Peyer's patch (tissue), 4 donors: ENCODE measurements around the gene NPLOC4. TPM values are rescaled to one million over a fixed set of nuclear protein-coding genes. Genes with fewer than 3 reads are reported as not detected.
"Not testable (repeated sequence)": the region's sequence is repeated elsewhere in the genome, so short reads cannot be mapped to it uniquely, and the experiment has no call there.

Experiments
- DNase-seq, 3 donors: peaks; one replicate each; pipeline ENCODE4 v3.0.0-alpha.2; 2017 to 2019
- H3K27ac ChIP-seq, 4 donors: fragments of 200-600 bp; sonication (generic); one replicate each; pipeline ENCODE4 v1.5.1; 2016 to 2019
- H3K27me3 ChIP-seq, 2 donors: fragments of 200-600 bp; sonication (generic); one replicate each; pipeline ENCODE4 v1.5.1; 2019
- H3K36me3 ChIP-seq, 3 donors: fragments of 200-600 bp; sonication (generic); one replicate each; pipeline ENCODE4 v1.5.1; 2016 to 2019
- H3K4me1 ChIP-seq, 4 donors: fragments of 200-600 bp; sonication (generic); one replicate each; pipeline ENCODE4 v1.5.1; 2016 to 2019
- H3K4me3 ChIP-seq, 4 donors: fragments of 200-600 bp; sonication (generic); 1 replicate in 3 of 4; 2 replicates in 1 of 4; pipeline ENCODE4 v1.5.1; 2016 to 2019; ENCODE audit warnings: mild to moderate bottlenecking in 1 of 4
- H3K9me3 ChIP-seq, 4 donors: fragments of 200-600 bp; sonication (generic); one replicate each; pipeline ENCODE4 v1.5.1; 2016 to 2019; ENCODE audit warnings: mild to moderate bottlenecking in 1 of 4
- POLR2A ChIP-seq, 2 donors: fragments of 450-650 bp; IDR thresholded peaks; one replicate each; pipeline ENCODE4 v1.5.1; 2017; ENCODE audit warnings: antibody characterized with exemption in 2 of 2, mild to moderate bottlenecking in 2 of 2, moderate library complexity in 2 of 2
- total RNA-seq, 4 donors: library from RNA; depleted of rRNA; stranded (reverse); fragments of >200 nt; gene quantifications; one replicate each; pipeline ENCODE4 v1.1.0, GENCODE V29; 2016
- TF ChIP-seq, protein P1 (sequence below), 6 experiments: fragments of 450-650 bp in 4 of 6; fragments of 200-600 bp in 2 of 6; sonication (generic) in 1 of 6; IDR thresholded peaks; one replicate each; pipeline ENCODE4 v1.5.1; 2017 to 2019; ENCODE audit warnings: antibody characterized with exemption in 6 of 6, mild to moderate bottlenecking in 3 of 6, moderate library complexity in 1 of 6

Gene NPLOC4
- total RNA-seq, 4 donors from 2014 or later = 77.2 to 911 (median 122) TPM

DNA sequence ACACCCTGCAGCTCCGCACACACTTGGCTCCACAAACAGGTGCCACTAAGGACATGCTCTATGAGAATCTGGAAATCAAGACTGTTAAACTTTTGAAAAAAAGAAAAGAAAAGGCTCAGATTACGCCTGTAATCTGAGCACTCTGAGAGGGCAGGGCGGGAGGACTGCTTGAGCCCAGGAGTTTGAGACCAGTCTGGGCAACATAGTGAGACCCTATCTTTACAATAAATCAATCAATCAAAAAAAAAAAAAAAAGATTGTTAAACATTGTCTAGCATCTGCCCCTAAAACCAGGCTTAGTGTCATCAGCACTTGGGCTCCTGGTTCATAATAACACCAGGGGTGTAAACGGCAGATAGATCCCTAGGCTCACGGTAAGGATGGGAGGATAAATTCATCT, 47.3 kb downstream of the NPLOC4 start:
- Histone ChIP-seq H3K4me1 (no peaks in the 10 kb centered on the region), H3K4me3 (no peak overlapping the region), H3K36me3 (peaks cover 0 to 91% (median 0%) of the 10 kb centered on the region in 3 donors), H3K9me3 (no peaks in the 10 kb centered on the region), H3K27me3 (no peaks in the 10 kb centered on the region), H3K27ac (no peak overlapping the region)
- DNase-seq = no peak
- no peak for TF ChIP-seq POLR2A (IDR thresholded peaks at IDR 0.05)
- TF ChIP-seq, protein P1, sequence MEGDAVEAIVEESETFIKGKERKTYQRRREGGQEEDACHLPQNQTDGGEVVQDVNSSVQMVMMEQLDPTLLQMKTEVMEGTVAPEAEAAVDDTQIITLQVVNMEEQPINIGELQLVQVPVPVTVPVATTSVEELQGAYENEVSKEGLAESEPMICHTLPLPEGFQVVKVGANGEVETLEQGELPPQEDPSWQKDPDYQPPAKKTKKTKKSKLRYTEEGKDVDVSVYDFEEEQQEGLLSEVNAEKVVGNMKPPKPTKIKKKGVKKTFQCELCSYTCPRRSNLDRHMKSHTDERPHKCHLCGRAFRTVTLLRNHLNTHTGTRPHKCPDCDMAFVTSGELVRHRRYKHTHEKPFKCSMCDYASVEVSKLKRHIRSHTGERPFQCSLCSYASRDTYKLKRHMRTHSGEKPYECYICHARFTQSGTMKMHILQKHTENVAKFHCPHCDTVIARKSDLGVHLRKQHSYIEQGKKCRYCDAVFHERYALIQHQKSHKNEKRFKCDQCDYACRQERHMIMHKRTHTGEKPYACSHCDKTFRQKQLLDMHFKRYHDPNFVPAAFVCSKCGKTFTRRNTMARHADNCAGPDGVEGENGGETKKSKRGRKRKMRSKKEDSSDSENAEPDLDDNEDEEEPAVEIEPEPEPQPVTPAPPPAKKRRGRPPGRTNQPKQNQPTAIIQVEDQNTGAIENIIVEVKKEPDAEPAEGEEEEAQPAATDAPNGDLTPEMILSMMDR (IDR thresholded peaks at IDR 0.05) = no peak

DNA sequence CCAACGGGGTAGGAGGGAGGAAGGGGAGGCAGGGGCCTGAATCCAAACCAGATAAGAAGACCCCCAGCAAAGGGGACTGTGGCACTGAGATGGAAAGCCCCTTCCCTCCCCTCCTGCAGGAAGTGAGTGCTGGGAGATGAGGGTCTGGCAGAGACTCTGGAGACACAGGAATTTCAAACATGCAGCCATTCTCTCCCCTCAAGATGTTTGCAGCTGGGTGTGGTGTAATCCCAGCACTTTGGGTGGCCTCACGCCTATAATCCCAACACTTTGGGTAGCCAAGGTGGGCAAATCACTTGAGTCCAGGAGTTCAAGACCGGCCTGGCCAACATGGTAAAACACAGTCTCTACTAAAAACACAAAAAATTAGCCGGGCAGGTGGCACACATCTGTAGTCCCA, 50.8 kb downstream of the NPLOC4 start:
- TF ChIP-seq POLR2A (IDR thresholded peaks at IDR 0.05) = no peak
- TF ChIP-seq, protein P1 (IDR thresholded peaks at IDR 0.05) = no peak
- Histone ChIP-seq H3K27ac (no peak overlapping the region), H3K36me3 (peaks cover 0 to 90% (median 0%) of the 10 kb centered on the region in 3 donors), H3K9me3 (no peaks in the 10 kb centered on the region), H3K4me3 (no peak overlapping the region), H3K27me3 (no peaks in the 10 kb centered on the region), H3K4me1 (no peaks in the 10 kb centered on the region)
- no peak for DNase-seq

DNA sequence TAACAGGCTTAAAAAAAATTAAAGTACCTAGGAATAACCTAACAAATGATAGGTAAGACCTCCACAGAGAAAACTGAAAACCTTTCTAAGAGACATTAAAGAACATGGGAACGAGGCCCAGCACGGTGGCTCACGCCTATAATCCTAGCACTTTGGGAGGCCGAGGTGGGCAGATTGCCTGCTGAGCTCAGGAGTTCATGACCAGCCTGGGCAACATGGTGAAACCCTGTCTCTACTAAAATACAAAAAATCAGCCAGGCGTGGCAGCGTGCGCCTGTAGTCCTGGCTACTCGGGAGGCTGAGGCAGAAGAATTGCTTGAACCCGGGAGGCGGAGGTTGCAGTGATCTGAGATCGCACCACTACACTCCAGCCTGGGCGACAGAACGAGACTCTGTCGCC, 52.1 kb downstream of the NPLOC4 start:
- H3K9me3 ChIP-seq, DNase-seq: not testable (repeated sequence)
- peaks cover 0 to 78% (median 0%) of the 10 kb centered on the region in 3 donors for H3K36me3 ChIP-seq

DNA sequence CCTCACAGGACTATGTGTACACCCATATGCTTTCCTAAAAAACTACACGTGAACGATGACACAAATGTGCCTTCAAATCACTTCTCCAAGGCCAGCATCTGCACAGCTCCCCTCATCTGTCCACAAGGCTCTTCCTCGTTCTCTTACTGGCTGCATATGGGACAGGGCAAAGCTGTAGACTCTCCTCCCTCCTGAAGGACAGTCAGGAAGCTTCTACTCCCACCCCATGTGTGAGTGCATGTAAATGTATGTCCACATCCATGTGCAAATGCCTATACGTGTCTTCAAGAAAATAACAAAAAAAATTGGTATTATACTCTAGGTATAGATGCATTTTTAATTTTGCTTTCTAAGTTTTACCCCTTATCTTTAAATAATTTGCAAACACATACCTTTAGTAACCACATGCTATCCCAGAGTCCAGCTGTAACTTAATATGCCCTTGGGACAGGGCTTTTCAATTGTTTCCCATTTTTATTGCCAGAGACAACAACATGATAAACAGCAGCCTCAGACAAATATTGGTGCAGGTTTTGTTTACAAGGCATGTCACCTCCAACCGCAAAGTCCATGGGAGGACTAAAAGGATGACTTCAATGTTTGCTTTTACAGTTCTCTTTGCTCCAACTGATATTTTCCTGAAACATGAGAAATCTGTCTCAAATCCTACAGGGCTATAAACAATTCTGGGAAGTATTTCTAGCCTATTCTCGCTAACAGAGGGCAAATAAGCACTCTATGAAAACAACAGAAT, 53.1 kb downstream of the NPLOC4 start:
- no peak for DNase-seq
- no peak overlapping the region for H3K27ac ChIP-seq
- H3K27me3 ChIP-seq = no peaks in the 10 kb centered on the region
- TF ChIP-seq, protein P1 (IDR thresholded peaks at IDR 0.05) = no peak
- TF ChIP-seq POLR2A (IDR thresholded peaks at IDR 0.05) = no peak
- H3K9me3 ChIP-seq = no peaks in the 10 kb centered on the region
- peaks cover 0 to 79% (median 0%) of the 10 kb centered on the region in 3 donors for H3K36me3 ChIP-seq
- no peaks in the 10 kb centered on the region for H3K4me1 ChIP-seq
- no peak overlapping the region for H3K4me3 ChIP-seq

More for the DNA sequence above, 52.1 kb downstream of the NPLOC4 start:
- H3K27me3 ChIP-seq, H3K4me1 ChIP-seq, H3K4me3 ChIP-seq, H3K27ac ChIP-seq: not testable (repeated sequence)

DNA sequence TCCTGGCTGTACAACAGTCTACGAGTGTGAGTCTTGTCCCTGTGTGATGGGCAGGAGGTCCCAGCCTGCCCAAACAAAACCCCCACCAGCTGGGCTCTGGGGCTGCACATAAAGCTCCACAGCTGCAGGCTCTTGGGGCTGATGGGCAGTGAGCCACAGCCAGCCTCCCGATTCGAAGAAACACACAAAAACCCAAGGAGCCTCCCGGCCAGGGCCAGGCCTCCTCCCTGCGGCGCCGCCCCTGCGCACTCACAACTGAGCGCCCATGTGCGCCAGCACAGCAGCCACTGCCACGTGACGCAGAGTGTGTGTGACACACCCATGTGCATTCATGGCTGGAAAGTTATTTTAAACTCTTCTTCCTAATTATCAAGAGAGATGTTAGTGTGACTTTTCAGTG, 54.2 kb downstream of the NPLOC4 start:
- no peaks in the 10 kb centered on the region for H3K27me3 ChIP-seq
- H3K27ac ChIP-seq = no peak overlapping the region
- DNase-seq = no peak
- H3K36me3 ChIP-seq = peaks cover 0 to 77% (median 0%) of the 10 kb centered on the region in 3 donors
- H3K4me3 ChIP-seq = no peak overlapping the region
- H3K9me3 ChIP-seq = no peaks in the 10 kb centered on the region
- TF ChIP-seq, protein P1 (IDR thresholded peaks at IDR 0.05) = no peak
- TF ChIP-seq POLR2A (IDR thresholded peaks at IDR 0.05) = no peak
- H3K4me1 ChIP-seq = no peaks in the 10 kb centered on the region

DNA sequence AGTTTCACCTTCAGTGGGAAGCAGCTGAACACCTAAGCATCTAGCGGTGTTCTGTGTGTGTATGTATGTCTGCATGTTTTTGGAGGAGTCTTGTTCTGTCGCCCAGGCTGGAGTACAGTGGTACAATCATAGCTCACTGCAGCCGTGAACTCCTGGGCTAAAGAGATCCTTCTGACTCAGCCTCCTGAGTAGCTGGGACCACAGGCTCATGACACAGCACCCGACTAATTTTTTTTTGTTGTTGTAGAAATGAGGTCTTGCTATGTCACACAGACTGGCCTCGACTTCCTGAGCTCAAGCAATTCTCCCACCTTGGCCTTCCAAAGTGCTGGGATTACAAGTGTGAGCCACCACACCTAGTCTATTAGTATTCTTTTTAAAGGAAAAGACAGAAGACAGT, 54.6 kb downstream of the NPLOC4 start:
- H3K27ac ChIP-seq = no peak overlapping the region
- no peaks in the 10 kb centered on the region for H3K4me1 ChIP-seq
- H3K9me3 ChIP-seq = no peaks in the 10 kb centered on the region
- H3K36me3 ChIP-seq = peaks cover 0 to 76% (median 0%) of the 10 kb centered on the region in 3 donors
- H3K4me3 ChIP-seq = no peak overlapping the region
- H3K27me3 ChIP-seq = no peaks in the 10 kb centered on the region
- TF ChIP-seq, protein P1 (IDR thresholded peaks at IDR 0.05) = no peak
- TF ChIP-seq POLR2A (IDR thresholded peaks at IDR 0.05) = no peak
- no peak for DNase-seq
